HPDE6-E6E7 (cell line): ENCODE results near the gene TTLL11.
"Not testable (repeated sequence)": the region's sequence is repeated elsewhere in the genome, so short reads cannot be mapped to it uniquely, and the experiment has no call there.

Experiments
- DNase-seq: peaks from one replicate; pipeline ENCODE4 v3.0.0; 2011; ENCODE audit warnings: missing footprints; ENCODE audit errors: extremely low spot score

TTLL11 gene

GRCh38 chr9:121815546-121816448 is 277.3 kb downstream of the TTLL11 start:
- no peak for DNase-seq

- no peak for DNase-seq
Measured at GRCh38 chr9:121815084-121815483, 278.0 kb downstream of the TTLL11 start.

- no peak for DNase-seq
Measured at GRCh38 chr9:121814594-121814993, 278.5 kb downstream of the TTLL11 start.

GRCh38 chr9:121813519-121814210 is 279.4 kb downstream of the TTLL11 start:
- DNase-seq: no peak

- DNase-seq: no peak
Measured at GRCh38 chr9:121812159-121812735, 280.9 kb downstream of the TTLL11 start.

GRCh38 chr9:121811751-121812150 is 281.4 kb downstream of the TTLL11 start:
- no peak for DNase-seq

- no peak for DNase-seq
Measured at GRCh38 chr9:121811140-121811539, 282.0 kb downstream of the TTLL11 start.

- no peak for DNase-seq
Measured at GRCh38 chr9:121810489-121810888, 282.6 kb downstream of the TTLL11 start.

GRCh38 chr9:121809356-121810050 is 283.6 kb downstream of the TTLL11 start:
- DNase-seq: no peak

GRCh38 chr9:121808781-121809180 is 284.3 kb downstream of the TTLL11 start:
- no peak for DNase-seq

- no peak for DNase-seq
Measured at GRCh38 chr9:121807823-121808278, 285.3 kb downstream of the TTLL11 start.

GRCh38 chr9:121807069-121807822 is 285.9 kb downstream of the TTLL11 start:
- DNase-seq: no peak

GRCh38 chr9:121802753-121803152 is 290.4 kb downstream of the TTLL11 start:
- no peak for DNase-seq

GRCh38 chr9:121801579-121801978 is 291.5 kb downstream of the TTLL11 start:
- DNase-seq: no peak

- no peak for DNase-seq
Measured at GRCh38 chr9:121800376-121800775, 292.7 kb downstream of the TTLL11 start.

- DNase-seq: no peak
Measured at GRCh38 chr9:121798941-121799340, 294.2 kb downstream of the TTLL11 start.

GRCh38 chr9:121797081-121797480 is 296.0 kb downstream of the TTLL11 start:
- no peak for DNase-seq

GRCh38 chr9:121794334-121794733 is 298.8 kb downstream of the TTLL11 start:
- DNase-seq: not testable (repeated sequence)

GRCh38 chr9:121792476-121792875 is 300.6 kb downstream of the TTLL11 start:
- DNase-seq: not testable (repeated sequence)

GRCh38 chr9:121790841-121791240 is 302.3 kb downstream of the TTLL11 start:
- no peak for DNase-seq
